HCEC 1CT (cell line): ENCODE results near the gene MRPS2.

Experiments
- DNase-seq: peaks from one replicate; pipeline ENCODE4 v3.0.0-alpha.2; 2017

MRPS2 gene

GRCh38 chr9:135480940-135481310 lies 19.6 kb upstream of the MRPS2 start:
- no peak for DNase-seq

GRCh38 chr9:135482015-135482754 lies 18.3 kb upstream of the MRPS2 start:
- DNase-seq: no peak

DNA sequence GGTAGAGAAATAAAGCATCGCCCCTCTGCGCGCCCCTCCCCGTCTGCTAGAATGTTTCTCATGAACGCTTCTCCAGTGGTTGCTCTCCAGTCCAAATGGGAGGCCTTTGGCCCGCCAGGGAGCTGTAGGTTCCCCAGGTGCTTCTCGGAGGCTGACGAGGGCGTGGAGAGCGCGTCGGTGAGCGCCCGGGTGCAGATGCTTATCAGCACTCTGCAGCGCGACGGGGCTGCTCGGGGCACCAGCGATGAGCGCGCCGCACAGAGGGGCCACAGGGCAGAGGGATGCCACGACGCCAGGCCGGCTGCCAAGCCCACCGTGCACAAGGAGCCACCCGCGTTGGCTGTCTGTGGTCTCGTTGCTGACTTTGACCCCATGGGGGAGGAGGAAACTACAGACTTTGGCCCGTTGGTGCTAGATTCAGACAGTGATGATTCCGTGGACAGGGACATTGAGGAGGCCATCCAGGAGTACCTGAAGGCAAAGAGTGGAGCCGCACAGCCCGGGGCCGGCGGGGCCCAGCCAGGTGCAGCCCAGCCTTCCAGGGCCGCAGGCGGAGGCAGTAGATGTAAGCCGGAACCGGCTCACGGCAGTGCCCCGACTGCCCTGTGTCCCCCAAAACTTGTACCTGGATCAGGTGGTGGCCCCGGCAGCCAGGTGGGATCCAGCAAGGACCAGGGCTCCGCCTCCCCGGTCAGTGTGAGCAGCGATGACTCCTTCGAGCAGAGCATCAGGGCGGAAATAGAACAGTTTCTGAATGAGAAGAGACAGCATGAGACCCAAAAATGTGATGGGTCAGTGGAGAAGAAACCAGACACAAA lies 15.8 kb upstream of the MRPS2 start:
- no peak for DNase-seq

DNA sequence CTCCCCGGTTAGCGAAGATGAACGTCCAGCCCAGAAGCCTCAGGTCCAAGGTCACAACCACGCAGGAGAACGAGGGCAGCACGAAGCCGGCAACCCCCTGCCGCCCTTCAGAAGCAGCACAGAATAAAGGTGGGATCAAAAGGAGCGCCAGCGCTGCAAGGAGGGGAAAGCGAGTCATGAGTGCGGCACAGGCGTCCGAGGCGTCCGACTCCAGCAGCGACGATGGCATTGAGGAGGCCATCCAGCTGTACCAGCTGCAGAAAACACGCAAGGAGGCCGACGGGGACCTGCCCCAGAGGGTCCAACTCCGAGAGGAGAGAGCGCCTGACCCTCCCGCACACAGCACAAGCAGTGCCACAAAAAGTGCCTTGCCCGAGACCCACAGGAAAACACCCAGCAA lies 15.1 kb upstream of the MRPS2 start:
- DNase-seq: no peak

DNA sequence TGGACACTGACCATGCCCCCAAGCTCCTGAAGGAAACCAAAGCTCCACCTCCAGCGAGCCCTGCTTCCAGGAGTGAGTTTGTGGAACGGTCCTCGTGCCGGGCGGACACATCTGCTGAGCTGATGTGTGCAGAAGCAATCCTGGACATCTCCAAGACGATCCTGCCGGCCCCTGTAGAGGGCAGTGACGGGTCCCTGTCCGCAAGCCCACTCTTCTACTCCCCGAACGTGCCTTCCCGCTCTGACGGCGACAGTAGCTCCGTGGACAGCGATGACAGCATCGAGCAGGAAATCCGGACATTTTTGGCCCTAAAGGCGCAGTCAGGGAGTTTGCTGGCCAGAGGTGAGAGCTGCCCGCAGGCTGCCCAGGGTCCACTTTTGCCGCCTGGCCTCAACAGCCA lies 14.7 kb upstream of the MRPS2 start:
- DNase-seq: no peak

- DNase-seq: no peak
Observed at GRCh38 chr9:135486267-135487065, 14.0 kb upstream of the MRPS2 start.

GRCh38 chr9:135487281-135488012 lies 13.0 kb upstream of the MRPS2 start:
- no peak for DNase-seq

DNA sequence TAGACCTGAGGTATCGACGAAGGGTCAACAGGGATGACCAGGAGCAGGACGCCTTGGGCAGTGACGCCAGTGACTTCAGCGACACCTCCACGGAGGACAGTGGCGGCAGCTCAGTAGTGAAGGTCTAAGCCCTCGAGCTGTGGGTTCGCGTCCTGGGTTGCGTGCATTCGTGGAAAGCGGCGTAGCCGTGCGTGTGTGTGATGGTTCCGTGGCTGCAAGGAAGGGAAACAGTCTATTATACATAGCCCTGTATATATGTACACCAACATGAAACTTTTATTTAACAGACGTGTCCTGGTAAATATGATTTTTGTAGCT lies 12.5 kb upstream of the MRPS2 start:
- DNase-seq: no peak

DNA sequence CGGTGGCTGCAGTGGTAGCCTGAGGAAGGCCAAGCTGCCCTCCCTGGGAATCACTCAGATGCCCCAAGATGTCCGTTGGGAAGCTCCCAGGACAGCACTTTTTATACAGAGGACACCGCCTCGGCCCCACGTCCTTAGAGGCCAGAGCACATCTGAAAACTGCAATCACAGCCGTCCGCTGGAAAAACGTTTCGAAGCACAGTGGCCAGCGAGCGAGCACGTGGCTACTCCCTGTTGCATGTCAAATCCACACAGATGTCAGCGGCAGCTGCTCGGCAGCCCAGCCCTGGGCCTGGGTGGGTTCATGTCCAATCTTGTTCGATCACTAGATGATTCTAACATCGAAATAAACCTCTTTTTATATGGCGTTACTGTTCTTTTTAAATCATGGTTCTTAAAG lies 12.0 kb upstream of the MRPS2 start:
- DNase-seq: no peak

GRCh38 chr9:135489188-135489906 lies 11.1 kb upstream of the MRPS2 start:
- no peak for DNase-seq

- DNase-seq: no peak
Observed at GRCh38 chr9:135490166-135490870, 10.2 kb upstream of the MRPS2 start.

DNA sequence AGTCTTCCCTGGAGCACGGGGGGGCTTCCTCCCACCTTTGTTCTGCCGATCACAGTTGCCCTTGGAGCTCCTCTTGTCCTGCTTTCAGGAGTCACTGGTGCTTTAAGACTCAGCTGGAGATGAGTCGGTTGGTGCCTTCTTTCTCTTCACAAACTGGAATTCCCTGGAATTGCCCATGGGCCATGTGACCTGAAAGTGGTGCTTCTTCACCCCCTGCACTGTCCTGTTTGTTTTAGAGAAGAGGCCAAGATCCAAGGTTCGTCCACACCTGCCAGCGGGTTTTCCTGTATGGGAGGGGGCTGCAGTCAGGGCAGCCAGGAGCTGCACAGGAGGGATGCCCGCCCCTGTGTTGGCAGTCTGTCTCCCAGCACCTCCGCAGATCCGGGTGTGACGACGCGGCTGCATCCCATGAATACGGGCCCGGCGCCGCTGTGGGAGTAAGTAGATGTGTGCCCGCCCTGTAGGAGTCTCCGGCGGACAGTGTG lies 9.5 kb upstream of the MRPS2 start:
- DNase-seq: no peak

DNA sequence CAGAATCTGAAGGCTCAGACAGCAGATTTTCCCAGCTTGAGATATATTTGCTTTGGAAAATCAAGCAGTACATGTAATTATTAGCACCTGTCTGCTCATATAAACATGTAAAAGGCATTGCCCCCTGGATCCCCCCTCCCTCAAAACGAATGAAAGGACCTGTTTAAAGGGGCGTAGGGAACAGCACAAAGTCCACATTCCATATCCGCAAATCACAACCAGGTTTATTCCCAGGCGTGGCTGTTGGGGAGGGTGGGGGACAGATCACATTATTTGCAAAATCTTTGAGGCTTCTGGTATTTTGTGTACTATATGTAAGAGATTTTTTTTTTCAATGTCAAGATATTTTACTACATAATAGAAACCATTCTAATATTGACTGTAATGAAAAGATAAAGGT lies 8.7 kb upstream of the MRPS2 start:
- no peak for DNase-seq

DNA sequence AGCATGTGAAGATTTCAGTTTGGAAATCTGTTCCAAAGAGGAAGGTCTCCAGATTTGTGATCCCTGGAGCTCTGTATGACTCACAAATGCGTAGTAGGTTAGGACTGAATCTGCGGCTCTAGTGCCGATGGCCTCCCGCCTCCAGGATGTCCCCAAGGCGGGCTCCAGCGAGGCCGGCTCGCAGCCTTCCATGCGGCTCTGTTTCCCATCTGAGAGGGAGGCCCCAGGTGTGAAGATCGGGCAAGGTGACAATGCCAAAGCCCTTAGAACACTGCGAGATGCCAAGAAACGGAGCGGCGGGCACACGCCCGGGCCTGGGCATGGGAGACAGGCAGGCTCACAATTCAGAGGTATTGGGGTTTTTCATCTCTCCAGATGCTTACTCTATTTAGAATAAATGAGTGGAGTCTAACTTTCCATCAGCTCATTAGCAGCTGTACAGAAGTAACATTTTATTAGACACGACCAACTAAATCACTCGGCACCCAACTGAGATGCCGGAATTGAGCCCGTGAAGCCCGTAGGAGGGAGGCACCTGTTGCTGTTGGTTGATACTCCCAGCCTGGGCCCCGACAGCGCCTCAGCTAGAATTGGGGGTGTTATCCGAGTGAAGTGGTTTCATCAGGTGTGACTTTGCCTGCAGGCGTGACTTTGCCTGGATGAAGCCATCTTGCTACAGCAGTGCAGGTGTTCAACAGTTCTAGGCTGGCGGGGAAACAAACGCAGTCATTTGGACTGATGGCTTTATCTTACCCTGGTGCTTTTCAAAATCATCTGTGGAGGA lies 7.4 kb upstream of the MRPS2 start:
- no peak for DNase-seq

DNA sequence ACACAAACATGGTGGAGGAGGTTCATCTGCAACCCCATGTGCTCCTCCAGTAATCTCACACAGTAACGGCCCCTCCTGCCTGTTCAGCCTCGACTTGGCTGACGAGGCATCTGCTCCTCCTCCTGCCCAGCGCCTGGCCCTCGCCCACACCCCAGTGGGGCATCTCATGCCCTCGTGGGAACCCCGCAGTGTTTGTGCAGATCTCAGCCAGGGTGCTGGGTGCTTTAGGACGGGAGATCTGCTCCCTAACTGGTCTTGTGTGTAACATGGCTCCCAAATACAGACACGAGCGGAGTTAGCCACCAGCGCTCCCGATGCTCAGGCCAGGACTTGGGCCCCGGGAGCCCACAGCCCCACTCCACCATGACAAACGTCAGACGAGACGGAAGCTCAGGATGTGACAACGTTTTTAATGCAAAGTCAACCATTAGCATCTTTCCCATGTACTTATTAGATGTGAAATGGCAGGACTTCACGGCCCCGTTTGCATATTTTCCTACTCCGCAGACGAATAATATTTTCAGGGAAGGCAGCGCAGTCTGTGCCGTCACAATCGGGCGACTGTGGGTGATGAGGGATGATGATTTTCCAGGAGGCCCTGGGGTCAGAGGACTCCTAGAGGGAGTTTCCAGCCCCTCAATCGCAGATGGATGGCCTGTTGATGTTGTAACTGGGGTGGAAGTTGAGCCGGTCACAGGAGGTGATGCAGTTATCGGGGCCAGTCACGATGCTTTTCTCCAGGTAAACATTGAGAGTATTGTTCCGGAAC lies 5.5 kb upstream of the MRPS2 start:
- no peak for DNase-seq

DNA sequence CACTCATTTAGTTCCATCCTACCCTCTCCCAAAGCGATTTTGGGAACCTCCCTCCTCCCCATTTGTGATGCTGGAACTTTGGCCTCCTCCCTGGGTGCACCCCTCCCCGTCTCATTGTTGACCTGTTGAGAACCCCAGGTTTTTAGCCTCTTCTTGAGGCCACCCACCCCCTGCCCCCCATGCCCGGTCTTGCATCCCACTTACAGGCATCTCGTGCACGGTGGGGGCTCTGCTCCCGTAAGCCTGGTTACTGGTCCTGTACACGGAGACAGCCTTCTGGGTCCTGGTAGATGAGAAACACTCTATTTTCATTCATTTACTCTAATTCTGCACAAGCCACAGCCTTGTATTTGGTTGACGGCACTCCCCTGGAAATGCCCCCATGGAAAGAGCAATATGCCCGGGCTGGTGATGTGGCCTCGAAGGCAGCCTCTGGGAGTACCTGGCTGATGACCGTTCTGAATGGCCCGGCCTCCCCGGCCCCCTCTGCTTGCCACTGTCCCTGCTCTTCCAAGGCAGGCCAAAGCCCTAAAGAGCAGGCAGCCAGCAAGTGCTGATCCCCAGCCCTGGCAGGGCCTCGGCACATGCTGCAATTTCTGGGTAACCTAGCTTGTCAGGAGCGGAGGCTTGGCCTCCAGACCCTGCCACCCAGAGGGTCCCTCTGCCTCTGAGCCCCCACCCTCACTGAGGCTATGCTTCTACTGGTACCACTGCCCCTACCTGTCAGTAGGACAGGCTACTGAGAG lies 1.9 kb upstream of the MRPS2 start:
- DNase-seq: no peak

GRCh38 chr9:135499326-135500070 lies 984 bp upstream of the MRPS2 start:
- peak; percentile 81 for DNase-seq

- peak; percentile 12 for DNase-seq
Observed at GRCh38 chr9:135500071-135500524, 384 bp upstream of the MRPS2 start.
